Duodenal mucosa (tissue), 2 donors: Measurements from ENCODE around the gene GIT1.

ENCODE experiments used
- H3K27ac ChIP-seq: one replicate; pipeline ENCODE4 v1.7.0; 2013; ENCODE audit warnings: low read depth, low read length
- H3K27me3 ChIP-seq, 2 donors: one replicate each; pipeline ENCODE4 v1.7.0; 2013; ENCODE audit warnings: low read length in 2 of 2, control low read depth in 1 of 2; ENCODE audit not compliant: insufficient read depth in 2 of 2, control insufficient read depth in 1 of 2
- H3K36me3 ChIP-seq, 2 donors: one replicate each; pipeline ENCODE4 v1.7.0; 2013; ENCODE audit warnings: low read length in 2 of 2, control low read depth in 1 of 2; ENCODE audit not compliant: insufficient read depth in 2 of 2, control insufficient read depth in 1 of 2
- H3K4me1 ChIP-seq, 2 donors: one replicate each; pipeline ENCODE4 v1.7.0; 2013; ENCODE audit warnings: low read length in 2 of 2, control low read depth in 1 of 2; ENCODE audit not compliant: insufficient read depth in 2 of 2, control insufficient read depth in 1 of 2
- H3K4me3 ChIP-seq, 2 donors: one replicate each; pipeline ENCODE4 v1.7.0; 2013; ENCODE audit warnings: low read length in 2 of 2, low read depth in 1 of 2
- H3K9ac ChIP-seq, 2 donors: one replicate each; pipeline ENCODE4 v1.7.0; 2013; ENCODE audit warnings: low read length in 2 of 2, low read depth in 1 of 2
- H3K9me3 ChIP-seq, 2 donors: one replicate each; pipeline ENCODE4 v1.7.0; 2013; ENCODE audit warnings: low read length in 2 of 2, control low read depth in 1 of 2; ENCODE audit not compliant: control insufficient read depth in 1 of 2

The GIT1 gene

GRCh38 chr17:29578626-29579485 lies 10.6 kb downstream of the GIT1 start:
- H3K9ac ChIP-seq: no peak overlapping the region
- H3K36me3 ChIP-seq: peaks cover 15 to 63% of the 10 kb centered on the region in 2 donors
- no peak overlapping the region for H3K27ac ChIP-seq
- no peaks in the 10 kb centered on the region for H3K27me3 ChIP-seq
- no peak overlapping the region for H3K4me3 ChIP-seq
- peaks cover 15% of the 10 kb centered on the region in 2 donors for H3K4me1 ChIP-seq
- H3K9me3 ChIP-seq: no peaks in the 10 kb centered on the region

GRCh38 chr17:29577385-29578211 lies 11.8 kb downstream of the GIT1 start:
- Histone ChIP-seq H3K4me1 (peaks cover 18 to 19% of the 10 kb centered on the region in 2 donors), H3K36me3 (peaks cover 15 to 64% of the 10 kb centered on the region in 2 donors)

GRCh38 chr17:29577001-29577370 lies 12.5 kb downstream of the GIT1 start:
- H3K9ac ChIP-seq: no peak overlapping the region
- no peak overlapping the region for H3K27ac ChIP-seq
- no peaks in the 10 kb centered on the region for H3K9me3 ChIP-seq
- H3K4me3 ChIP-seq: no peak overlapping the region
- no peaks in the 10 kb centered on the region for H3K27me3 ChIP-seq
- peaks cover 19 to 22% of the 10 kb centered on the region in 2 donors for H3K4me1 ChIP-seq
- peaks cover 13 to 59% of the 10 kb centered on the region in 2 donors for H3K36me3 ChIP-seq

More at GRCh38 chr17:29577385-29578211, 11.8 kb downstream of the GIT1 start:
- Histone ChIP-seq H3K27ac (no peak overlapping the region), H3K9me3 (no peaks in the 10 kb centered on the region), H3K4me3 (no peak overlapping the region), H3K27me3 (no peaks in the 10 kb centered on the region), H3K9ac (no peak overlapping the region)

- H3K9ac ChIP-seq: no peak overlapping the region
- H3K4me3 ChIP-seq: no peak overlapping the region
- H3K27ac ChIP-seq: no peak overlapping the region
- no peaks in the 10 kb centered on the region for H3K27me3 ChIP-seq
- H3K36me3 ChIP-seq: peaks cover 10 to 62% of the 10 kb centered on the region in 2 donors
- peaks cover 19 to 28% of the 10 kb centered on the region in 2 donors for H3K4me1 ChIP-seq
- H3K9me3 ChIP-seq: no peaks in the 10 kb centered on the region
Measured at GRCh38 chr17:29576214-29577000, 13.0 kb downstream of the GIT1 start.

GRCh38 chr17:29575511-29576213 lies 13.8 kb downstream of the GIT1 start:
- no peaks in the 10 kb centered on the region for H3K27me3 ChIP-seq

GRCh38 chr17:29574732-29575510 lies 14.5 kb downstream of the GIT1 start:
- Histone ChIP-seq H3K9me3 (no peaks in the 10 kb centered on the region), H3K27me3 (no peaks in the 10 kb centered on the region), H3K36me3 (peaks cover 16 to 62% of the 10 kb centered on the region in 2 donors), H3K9ac (peak overlapping the region; percentile 18 to 34), H3K4me1 (peaks cover 19 to 39% of the 10 kb centered on the region in 2 donors), H3K27ac (no peak overlapping the region), H3K4me3 (no peak overlapping the region)

More at GRCh38 chr17:29575511-29576213, 13.8 kb downstream of the GIT1 start:
- Histone ChIP-seq H3K27ac (no peak overlapping the region), H3K9ac (no peak overlapping the region), H3K4me1 (peaks cover 19 to 35% of the 10 kb centered on the region in 2 donors), H3K9me3 (no peaks in the 10 kb centered on the region), H3K36me3 (peaks cover 14 to 62% of the 10 kb centered on the region in 2 donors), H3K4me3 (no peak overlapping the region)

- Histone ChIP-seq H3K27ac (no peak overlapping the region), H3K9me3 (no peaks in the 10 kb centered on the region), H3K27me3 (no peaks in the 10 kb centered on the region), H3K9ac (peak overlapping the region; percentile 18 to 34), H3K36me3 (peaks cover 16 to 62% of the 10 kb centered on the region in 2 donors), H3K4me3 (no peak overlapping the region), H3K4me1 (peaks cover 24 to 45% of the 10 kb centered on the region in 2 donors)
Measured at GRCh38 chr17:29573871-29574731, 15.3 kb downstream of the GIT1 start.

- peaks cover 14 to 57% of the 10 kb centered on the region in 2 donors for H3K36me3 ChIP-seq
- H3K4me3 ChIP-seq: no peak overlapping the region
- peaks cover 26 to 49% of the 10 kb centered on the region in 2 donors for H3K4me1 ChIP-seq
- no peak overlapping the region for H3K27ac ChIP-seq
- H3K9me3 ChIP-seq: no peaks in the 10 kb centered on the region
- no peak overlapping the region for H3K9ac ChIP-seq
- H3K27me3 ChIP-seq: no peaks in the 10 kb centered on the region
Measured at GRCh38 chr17:29573558-29573869, 15.9 kb downstream of the GIT1 start.
